ENCODE measurements around the gene ETS1. TPM values are rescaled to one million over a fixed set of nuclear protein-coding genes. Genes with fewer than 3 reads are reported as not detected.
A peak's percentile ranks its signal among the peaks of the same experiment; 100 is the strongest.

Gene ETS1
- total RNA-seq, 4 donors from 2014 or later, result 16.8 to 24.9 (median 21.8) TPM

DNA sequence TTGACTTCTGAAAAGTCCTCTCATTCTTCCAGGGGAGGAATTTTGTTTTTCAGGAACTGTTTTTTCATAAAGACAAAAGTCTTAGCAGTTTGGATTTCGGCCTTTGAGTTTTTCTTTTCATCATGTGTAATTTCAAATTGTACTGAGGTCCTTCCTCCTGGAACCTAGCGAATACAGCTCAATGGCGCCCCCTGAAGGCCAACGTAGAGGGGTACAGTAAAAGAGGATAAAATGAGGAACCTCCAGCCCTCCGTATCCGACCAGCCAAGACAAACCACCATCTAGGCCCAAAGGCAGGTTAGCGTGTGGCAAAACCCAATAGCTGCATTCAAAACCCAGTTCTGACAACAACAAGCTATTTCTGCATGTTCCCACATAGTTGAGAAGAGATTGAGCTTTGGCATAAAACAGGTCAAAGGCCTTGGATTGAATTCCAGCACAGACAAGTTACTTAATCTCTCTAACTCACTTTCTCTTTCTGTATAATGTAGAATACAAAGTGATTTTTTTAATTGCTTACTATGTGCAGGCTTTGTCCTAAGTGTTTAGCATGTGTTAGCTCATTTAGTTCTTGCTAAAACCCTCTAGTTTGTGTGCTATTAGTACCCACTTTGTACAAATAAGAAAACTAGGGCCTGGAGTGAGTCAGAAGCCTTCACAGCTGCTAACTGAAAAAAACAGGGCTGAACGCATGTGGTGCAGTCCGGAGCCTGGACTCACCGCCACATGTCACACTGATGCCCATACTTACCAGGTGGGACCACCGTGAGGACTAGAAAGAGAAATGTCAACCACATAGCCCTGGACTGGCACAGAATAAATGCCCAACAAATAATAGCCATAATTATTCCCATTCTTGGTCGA is 43.2 kb upstream of the ETS1 start:
- no peak overlapping the region for H3K27ac ChIP-seq
- peak; percentile 62 to 71 for DNase-seq
- intact Hi-C loops (cut with DNase I; ENCODE audit: low total_unique reads) (loop anchor here (1.0 to 5.0 kb wide), 3 partner anchors 202 to 458 kb away; no protein-coding TSS in a partner anchor), in situ Hi-C loops (cut with MboI; ENCODE audit: low sequenced_read_pairs in 4 of 4) (loop anchor here (5.0 to 25.0 kb wide), 8 partner anchors 143 to 593 kb away; no protein-coding TSS in a partner anchor)
- no peaks in the 10 kb centered on the region for H3K27me3 ChIP-seq
- TF ChIP-seq, protein P1, sequence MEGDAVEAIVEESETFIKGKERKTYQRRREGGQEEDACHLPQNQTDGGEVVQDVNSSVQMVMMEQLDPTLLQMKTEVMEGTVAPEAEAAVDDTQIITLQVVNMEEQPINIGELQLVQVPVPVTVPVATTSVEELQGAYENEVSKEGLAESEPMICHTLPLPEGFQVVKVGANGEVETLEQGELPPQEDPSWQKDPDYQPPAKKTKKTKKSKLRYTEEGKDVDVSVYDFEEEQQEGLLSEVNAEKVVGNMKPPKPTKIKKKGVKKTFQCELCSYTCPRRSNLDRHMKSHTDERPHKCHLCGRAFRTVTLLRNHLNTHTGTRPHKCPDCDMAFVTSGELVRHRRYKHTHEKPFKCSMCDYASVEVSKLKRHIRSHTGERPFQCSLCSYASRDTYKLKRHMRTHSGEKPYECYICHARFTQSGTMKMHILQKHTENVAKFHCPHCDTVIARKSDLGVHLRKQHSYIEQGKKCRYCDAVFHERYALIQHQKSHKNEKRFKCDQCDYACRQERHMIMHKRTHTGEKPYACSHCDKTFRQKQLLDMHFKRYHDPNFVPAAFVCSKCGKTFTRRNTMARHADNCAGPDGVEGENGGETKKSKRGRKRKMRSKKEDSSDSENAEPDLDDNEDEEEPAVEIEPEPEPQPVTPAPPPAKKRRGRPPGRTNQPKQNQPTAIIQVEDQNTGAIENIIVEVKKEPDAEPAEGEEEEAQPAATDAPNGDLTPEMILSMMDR (IDR thresholded peaks at IDR 0.05 in 4 of 5, conservative IDR thresholded peaks at IDR 0.05 in 1 of 5), result peak; percentile 81 to 91 (median 87)
- TF ChIP-seq POLR2A (IDR thresholded peaks at IDR 0.05), result no peak
- ATAC-seq, result peak; percentile 90 to 94
- peaks cover 0 to 12% of the 10 kb centered on the region in 2 donors for H3K4me1 ChIP-seq
- H3K9me3 ChIP-seq, result no peaks in the 10 kb centered on the region
- H3K36me3 ChIP-seq, result no peaks in the 10 kb centered on the region
- H3K4me3 ChIP-seq, result no peak overlapping the region

DNA sequence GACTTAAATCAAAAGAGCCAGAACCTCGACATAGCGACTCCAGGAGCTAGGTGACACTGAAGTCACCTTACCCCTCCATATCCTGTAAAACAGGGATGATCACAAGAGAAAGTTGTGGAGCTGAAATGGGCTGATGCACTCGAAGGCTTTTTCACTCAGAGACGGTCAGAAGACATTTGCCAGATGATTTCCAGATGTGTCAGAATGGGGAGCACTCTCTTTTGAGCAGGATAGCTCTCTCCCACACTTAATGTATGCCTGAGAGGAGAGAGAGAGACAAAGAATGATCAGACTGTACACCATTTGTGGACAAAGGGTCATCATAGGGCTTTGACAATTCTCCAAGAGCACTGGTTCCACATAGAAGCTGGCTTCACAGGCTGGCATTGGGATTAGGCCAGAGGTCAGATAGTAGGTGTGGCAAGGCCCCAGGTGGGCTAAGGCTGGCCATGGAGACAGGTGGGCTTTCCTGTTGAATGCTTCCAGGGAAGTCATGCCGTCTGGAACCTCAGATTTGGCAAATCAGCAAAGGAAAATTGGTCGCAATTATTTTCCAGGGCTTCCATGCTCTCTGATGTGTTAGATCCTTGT is 42.3 kb upstream of the ETS1 start:
- DNase-seq (no peak), ATAC-seq (no peak)
- Histone ChIP-seq H3K9me3 (no peaks in the 10 kb centered on the region), H3K27ac (no peak overlapping the region), H3K27me3 (no peaks in the 10 kb centered on the region), H3K4me3 (no peak overlapping the region), H3K36me3 (no peaks in the 10 kb centered on the region), H3K4me1 (peaks cover 0 to 16% of the 10 kb centered on the region in 2 donors)
- TF ChIP-seq, protein P1 (IDR thresholded peaks at IDR 0.05 in 4 of 5, conservative IDR thresholded peaks at IDR 0.05 in 1 of 5), result no peak
- intact Hi-C loops (cut with DNase I; ENCODE audit: low total_unique reads), result loop anchor here (1.0 to 5.0 kb wide), 5 partner anchors 77 to 457 kb away; no protein-coding TSS in a partner anchor
- in situ Hi-C loops (cut with MboI; ENCODE audit: low sequenced_read_pairs in 4 of 4), result loop anchor here (5.0 to 25.0 kb wide), 9 partner anchors 142 to 592 kb away; no protein-coding TSS in a partner anchor

DNA sequence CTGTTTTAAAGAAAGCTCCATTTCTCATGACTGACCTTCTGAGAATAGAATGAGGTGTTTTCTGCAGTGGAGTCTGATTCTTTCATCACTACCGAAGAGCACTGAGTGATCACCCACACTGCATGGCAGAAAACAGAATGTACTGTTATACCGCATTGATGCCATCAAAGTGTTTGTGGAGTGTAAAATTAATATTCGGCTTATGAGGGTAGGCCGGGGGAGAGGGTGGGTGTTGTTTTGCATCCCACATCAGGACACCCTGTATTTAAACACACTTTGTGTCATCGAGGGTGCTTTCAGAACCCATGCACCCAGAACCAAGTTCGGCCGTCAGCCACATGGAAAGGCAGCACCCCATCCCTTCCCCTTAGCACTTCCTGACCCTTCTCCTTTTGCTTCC is 41.3 kb upstream of the ETS1 start:
- no peak for ATAC-seq
- Histone ChIP-seq H3K4me1 (peaks cover 0 to 17% of the 10 kb centered on the region in 2 donors), H3K9me3 (no peaks in the 10 kb centered on the region), H3K27me3 (no peaks in the 10 kb centered on the region), H3K4me3 (no peak overlapping the region), H3K27ac (no peak overlapping the region), H3K36me3 (no peaks in the 10 kb centered on the region)
- DNase-seq, result no peak
- TF ChIP-seq POLR2A (IDR thresholded peaks at IDR 0.05), result no peak
- TF ChIP-seq, protein P1 (IDR thresholded peaks at IDR 0.05 in 4 of 5, conservative IDR thresholded peaks at IDR 0.05 in 1 of 5), result no peak
- intact Hi-C loops (cut with DNase I; ENCODE audit: low total_unique reads) (loop anchor here (5.0 kb wide), 2 partner anchors 76 to 146 kb away; no protein-coding TSS in a partner anchor), in situ Hi-C loops (cut with MboI; ENCODE audit: low sequenced_read_pairs in 4 of 4) (loop anchor here (5.0 to 25.0 kb wide), 4 partner anchors 141 to 591 kb away; no protein-coding TSS in a partner anchor)

DNA sequence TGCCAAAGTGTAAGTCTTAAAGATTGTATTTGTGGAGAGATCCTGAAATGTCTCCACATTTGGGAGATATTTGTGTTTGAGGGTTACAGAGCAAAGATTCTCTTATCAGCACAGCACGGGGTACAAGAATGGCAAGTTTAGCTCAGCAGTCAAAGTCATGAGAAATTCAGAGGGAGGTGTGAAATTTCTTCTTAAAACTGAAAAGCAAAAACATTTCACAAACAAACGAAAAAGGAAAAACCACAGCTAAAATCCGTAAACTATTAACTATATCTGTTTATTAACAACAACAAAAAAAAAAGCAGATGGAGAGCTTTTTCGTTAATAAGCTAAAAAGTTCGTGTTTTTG is 40.9 kb upstream of the ETS1 start:
- DNase-seq, result no peak
- intact Hi-C loops (cut with DNase I; ENCODE audit: low total_unique reads), result loop anchor here (5.0 kb wide), 2 partner anchors 76 to 146 kb away; no protein-coding TSS in a partner anchor
- no peak overlapping the region for H3K27ac ChIP-seq
- no peaks in the 10 kb centered on the region for H3K36me3 ChIP-seq
- H3K4me1 ChIP-seq, result peaks cover 0 to 17% of the 10 kb centered on the region in 2 donors
- TF ChIP-seq, protein P1 (IDR thresholded peaks at IDR 0.05 in 4 of 5, conservative IDR thresholded peaks at IDR 0.05 in 1 of 5), result no peak
- no peak for TF ChIP-seq POLR2A (IDR thresholded peaks at IDR 0.05)
- H3K9me3 ChIP-seq, result no peaks in the 10 kb centered on the region
- no peaks in the 10 kb centered on the region for H3K27me3 ChIP-seq
- no peak overlapping the region for H3K4me3 ChIP-seq
- in situ Hi-C loops (cut with MboI; ENCODE audit: low sequenced_read_pairs in 4 of 4), result loop anchor here (5.0 to 25.0 kb wide), 4 partner anchors 141 to 591 kb away; no protein-coding TSS in a partner anchor
- ATAC-seq, result no peak

All from gastrocnemius medialis (tissue), 4 donors.